GM21390 (cell line): ENCODE measurements around the gene NHLRC4.

Source experiments
- ATAC-seq: cut with Tn5 transposase; IDR thresholded peaks from one replicate; pipeline ENCODE4 v1.9.1; 2021; ENCODE audit not compliant: unreplicated experiment

Gene NHLRC4

DNA sequence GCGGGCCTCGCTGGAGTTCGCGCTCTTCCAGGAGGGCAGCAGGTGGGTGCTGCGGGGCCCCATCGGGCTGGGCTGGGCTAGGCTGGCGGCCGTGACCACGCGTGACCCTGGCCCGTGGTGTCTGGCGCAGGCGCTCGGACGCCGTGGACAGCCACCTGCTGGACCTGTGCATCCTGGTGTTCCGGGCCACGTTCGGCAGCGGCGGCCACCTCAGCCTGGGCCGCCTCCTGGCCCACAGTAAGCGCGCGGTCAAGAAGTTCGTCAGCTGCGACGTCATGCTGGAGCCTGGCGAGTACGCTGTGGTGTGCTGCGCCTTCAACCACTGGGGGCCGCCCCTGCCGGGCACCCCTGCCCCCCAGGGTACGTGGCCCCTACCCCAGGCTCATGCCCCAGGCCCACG, 14.6 kb upstream of the NHLRC4 start:
- no peak for ATAC-seq

DNA sequence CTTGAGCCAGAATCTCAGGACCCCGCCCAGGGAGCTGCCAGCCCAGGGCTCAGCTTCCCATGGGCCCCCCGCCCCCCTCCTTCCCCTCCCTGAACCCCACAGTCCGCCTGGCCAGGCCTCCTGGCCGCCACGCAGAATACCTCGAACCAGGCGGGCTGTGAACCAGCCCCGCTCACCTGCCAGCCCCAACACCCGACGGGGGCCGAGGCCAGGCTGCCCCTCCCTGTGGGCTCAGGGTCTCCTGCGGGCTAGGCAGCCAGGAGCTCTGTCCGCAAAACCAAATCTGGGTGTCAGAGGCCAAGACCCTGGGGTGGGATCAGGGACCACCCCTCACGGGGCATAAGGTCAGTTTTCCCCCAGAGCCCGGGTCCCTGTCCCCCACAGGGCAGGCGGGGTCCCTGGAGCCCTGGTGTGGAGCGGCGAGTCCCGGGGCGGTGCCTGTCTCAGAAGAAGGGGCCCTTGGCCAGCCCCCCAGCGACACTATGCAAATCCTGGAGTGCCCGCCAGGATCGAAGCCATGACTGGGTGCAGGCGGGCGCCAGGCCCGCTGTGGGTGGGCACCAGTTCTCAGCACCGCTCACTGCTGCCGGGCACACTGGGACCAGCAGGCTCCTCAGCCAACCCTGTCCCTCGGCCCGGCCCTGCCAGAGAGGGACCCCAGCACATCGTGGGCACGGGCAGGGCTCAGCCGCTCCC, 13.1 kb upstream of the NHLRC4 start:
- no peak for ATAC-seq

DNA sequence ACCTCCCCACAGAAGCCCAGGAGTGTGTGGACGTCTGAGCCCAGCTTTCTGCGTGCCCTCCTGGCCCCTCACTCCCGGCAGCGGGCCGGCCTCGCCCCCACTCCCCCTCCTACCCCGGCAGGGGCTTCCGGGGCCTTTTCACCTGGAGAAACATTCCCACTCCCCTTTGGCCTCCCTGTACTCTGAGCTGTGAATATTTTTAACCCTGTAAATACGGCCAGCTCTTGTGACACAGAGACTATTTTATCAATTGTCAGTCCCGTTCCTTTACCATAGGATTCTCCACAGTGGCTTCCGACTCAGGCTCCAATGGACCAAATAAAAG, 12.5 kb upstream of the NHLRC4 start:
- no peak for ATAC-seq

DNA sequence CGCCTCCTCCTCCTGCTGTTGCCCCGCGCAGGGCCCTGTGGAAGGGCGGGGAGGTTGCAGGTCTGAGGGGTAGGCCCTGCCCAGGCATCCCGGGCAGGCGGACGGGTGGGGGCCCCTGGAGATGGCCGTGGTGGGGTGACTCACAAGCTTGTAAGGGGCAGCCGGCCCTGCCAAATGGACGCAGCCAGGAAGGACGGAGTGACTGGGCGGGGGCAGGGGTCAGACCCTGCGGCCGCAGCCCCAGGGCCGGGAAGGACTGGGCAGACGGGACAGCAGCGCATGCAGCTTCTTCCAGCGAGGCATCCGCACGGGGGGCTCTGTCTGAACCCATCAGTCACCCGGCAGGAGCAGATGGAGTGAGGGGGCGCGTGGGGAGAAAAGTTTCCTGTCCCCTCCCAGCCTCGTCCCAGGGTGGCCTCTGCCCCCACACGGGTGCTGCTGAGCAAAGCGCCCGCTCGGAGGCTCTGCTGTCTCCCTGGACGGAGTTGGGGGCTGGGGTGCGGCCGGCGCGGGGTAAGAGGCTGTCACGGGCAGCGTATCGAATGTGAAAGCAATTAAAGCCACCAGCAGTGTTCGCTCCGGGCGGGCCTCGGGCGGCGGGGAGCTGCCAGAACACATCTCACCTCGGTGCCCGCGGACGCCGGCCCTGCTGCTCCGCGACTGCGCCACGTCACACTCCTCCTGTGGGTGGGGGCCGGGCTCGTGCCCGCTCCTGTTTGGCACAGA, 12.0 kb upstream of the NHLRC4 start:
- ATAC-seq = no peak

DNA sequence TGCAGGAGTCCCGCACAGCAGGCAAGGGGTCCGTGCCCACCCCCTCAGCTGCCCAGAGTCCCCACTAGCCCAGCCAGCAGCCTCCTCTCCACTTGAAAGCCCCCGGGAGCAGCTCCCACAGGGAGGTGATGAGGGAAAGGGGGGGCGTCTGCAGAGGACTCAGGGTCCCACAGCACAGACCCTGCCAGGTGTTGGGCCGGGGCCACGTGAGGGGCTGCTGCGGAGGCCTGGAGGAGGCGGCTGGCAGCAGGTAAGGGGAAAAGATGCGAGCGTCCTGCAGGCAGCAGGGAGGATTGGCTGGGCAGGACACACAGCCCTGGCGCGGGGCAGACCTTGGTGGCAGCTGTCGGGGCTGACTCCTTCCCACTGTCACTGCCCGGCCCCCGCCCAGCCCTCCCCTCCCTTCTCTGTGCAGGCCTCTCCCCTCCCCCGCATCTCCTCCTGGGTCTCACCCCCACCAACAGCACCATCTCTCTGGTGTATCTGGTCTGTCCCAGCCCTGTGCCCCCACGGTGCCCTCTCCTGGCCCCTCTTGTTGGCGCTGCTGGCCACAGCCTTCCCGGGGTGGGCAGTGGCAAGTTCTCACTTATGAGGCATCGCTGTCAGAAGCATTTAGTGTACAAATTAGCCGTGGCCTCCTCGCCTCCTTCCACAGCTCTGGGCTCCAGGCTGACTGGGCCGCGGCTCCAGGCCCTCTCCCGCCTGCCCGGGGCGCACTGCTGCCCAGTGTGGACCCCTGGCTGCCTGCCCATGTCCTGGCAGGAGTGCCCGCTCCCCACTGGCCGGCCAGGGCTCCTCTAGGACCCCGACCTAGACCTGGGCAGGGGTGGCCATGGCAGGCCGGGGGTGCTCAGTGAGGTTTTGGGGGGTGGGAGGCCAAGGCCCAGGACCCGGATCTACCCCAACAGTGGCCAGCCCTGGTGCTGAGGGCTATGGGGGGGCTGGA, 11.0 kb upstream of the NHLRC4 start:
- no peak for ATAC-seq

DNA sequence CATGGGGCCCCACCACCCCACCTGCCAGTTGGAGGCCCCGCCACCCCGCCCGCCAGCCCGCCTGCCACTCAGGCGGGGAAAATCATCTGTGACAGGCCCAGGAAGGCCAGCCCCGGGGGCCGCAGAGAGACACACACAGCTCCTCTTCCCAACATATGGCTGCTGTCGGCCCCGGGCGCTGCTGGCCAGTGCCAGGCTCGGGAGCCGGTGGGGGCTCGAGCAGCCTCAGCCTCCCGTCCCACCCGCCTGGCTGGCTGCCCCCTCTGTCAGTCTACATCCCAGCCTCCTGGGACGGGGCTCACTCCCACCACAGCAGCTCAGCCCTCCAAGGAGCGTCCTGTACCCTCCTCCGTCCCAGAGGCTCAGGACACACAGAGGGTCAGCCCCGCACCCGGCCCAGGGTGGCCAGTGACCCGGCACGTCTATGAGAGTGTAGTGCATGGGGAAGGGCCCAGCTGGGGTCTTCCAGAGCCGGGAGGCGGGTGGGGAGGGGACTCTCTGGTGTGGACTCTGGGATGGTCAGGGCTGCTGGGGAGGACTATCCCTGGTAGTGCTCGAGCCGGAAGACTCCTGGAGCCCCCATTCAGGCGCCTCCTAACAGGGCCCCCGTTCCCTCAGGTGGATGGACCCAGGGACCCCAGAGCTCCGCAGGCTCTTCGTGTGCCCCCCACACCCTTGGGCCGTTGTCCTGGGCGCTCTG, 10.2 kb upstream of the NHLRC4 start:
- ATAC-seq = no peak

DNA sequence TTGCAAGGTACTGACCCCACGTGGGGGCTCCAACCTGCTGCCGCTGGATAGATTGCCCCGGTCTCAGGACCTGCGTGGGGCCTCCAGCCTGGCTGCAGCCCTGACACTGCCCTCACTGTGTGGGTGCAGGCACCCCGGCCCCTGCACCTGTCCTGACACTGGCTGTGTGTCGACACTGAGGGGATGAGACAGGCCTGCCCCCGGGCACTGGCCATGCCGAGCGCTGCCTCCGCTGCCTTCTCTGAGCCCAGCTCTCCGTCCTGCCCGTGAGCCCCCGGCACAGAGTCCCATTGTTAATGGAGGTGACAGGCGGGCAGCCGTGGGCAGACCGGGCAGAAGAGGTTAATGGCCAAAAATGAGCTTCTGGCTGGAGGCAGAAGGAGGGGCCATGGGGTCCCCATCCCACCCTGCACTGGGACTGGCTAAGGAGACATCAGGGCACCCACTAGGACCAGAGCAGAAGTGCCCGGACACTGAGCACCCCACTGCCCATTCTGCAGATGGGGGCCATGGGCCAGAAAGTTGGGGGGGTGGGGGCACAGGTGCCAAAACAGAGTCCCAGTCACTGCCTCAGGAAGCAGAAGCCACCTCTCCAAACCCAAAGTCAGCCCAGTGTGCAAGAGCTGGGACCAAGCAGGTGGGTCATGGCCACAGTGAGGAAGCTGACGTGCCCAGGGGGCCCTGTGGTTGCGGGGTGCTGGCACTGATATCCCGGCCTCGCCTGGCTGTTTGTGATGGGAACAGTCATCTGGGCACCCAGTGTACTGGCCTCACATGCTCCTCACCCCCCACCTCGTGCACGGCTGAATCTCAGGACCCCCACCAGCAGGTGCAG, 9.1 kb upstream of the NHLRC4 start:
- ATAC-seq = no peak

DNA sequence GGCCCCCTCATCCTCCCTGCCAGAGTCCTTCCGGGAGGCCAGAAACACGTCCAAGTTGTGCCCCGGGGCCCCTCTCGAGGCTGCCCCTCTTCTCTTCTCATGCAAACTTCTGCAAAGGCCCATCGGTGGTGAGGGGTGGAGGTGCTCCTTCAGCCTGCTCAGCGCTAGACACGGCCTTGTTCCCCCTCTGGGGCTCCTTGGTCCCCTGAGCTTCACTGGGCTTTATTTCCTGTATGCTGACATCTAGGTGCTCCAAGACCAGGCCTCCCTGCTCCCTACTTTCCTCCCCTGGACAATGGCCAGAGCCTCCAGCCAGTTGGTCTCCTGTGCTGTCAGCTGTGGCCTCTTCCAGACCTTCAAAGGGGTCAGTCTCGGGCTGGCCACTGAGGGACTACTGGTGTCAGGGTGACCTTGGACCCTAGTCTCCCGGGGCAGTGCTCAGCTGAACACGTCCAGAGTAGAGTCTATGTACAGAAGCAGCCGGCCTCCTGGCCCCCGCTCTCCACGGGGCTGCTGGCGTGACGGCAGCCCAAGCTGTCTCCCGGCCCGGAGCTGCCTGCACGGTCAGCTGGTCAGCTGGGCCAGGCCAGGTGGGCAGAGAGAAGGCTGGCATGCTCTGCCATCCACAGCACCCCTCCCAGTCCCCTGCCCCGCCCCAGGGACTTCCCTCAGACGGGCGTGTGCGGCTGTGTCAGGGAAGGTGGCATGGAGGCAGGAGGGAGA, 8.3 kb upstream of the NHLRC4 start:
- no peak for ATAC-seq

DNA sequence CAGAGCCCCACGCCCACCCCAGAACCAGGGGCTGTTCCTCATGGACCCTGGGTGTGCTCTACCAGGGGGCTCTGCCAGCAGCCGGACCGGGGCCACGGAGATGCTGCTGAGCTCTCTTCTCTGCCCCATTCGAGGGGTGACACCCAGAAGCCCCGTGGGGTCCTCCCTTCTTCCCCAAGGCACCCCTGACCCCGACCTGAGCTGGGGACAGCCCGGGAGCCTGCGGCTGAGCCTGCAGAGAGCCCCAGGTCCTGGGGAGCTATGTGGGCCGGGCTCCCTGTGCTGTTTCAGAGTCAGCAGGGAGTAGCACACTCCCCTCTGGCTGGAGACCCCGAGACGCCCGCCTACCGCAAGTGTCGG, 7.8 kb upstream of the NHLRC4 start:
- ATAC-seq = no peak

DNA sequence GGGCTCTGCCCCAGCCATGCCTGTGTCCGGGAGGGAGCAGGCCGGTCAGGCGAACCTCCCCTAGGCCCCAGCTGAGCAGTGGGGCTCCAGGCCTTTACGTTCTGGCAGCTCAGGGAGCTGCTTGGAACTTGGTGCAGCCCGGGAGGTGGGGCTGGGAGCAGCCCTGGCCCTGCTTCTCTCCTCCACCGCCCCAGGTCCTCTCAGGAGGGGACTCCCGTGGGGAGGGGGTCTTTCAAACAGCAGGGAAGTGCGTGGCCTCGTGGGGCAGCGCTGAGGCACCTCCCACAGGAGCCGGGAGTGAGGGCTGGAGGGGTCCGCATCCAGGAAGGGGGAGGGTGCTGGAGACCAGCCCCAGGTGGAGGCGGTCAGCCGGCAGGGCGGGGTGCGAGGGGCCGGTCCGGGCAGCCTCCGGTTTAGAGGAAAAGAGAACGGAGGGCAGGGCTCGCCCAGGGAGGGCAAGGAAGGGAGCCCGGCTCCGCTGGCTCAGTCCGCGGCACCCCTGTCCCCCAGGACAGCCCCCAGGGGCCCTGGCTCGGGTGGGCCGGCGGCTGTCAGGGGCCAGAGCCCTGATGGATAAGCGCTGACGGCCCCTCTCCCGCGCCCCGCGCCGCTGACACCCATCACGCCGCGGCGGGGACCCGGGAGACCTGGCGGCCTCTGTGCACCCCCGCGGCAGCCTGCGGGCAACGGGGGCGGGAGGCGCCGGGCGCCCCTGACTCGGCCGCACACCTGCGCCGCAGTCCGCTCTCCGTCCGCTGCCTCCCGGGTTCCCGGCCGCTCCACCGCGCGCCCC, 7.2 kb upstream of the NHLRC4 start:
- ATAC-seq = no peak

DNA sequence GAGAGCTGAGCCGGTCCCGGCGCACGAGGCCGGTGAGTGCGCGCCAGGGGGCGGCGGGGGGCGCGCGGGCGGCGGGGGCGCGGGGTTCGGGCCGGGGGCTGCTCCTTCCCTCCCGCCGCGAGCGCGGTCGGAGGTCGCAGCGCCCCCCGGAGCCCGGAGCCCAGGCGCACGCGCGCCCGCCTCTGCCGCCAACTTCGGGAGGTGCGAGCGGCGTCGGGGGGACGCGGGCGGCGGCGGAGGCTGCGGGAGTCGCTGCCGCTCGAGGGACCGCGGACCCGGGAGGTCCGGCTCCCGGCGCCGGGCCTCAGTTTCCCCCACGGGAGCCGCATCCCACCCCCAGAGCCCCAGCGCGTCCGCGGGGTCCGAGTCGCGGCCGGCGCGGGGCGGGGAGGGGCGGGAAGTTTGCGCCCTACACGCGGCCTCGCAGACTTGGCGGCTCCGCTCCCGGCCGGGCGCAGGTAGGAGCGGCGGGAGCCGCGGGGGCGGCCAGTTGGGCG, 6.6 kb upstream of the NHLRC4 start, which contains the start of gene PRR35:
TSS of gene PRR35 (plus strand) at position 191 of the 497 bp plus-strand sequence. CDS start 2,901 bp downstream, outside the sequence.
- no peak for ATAC-seq

DNA sequence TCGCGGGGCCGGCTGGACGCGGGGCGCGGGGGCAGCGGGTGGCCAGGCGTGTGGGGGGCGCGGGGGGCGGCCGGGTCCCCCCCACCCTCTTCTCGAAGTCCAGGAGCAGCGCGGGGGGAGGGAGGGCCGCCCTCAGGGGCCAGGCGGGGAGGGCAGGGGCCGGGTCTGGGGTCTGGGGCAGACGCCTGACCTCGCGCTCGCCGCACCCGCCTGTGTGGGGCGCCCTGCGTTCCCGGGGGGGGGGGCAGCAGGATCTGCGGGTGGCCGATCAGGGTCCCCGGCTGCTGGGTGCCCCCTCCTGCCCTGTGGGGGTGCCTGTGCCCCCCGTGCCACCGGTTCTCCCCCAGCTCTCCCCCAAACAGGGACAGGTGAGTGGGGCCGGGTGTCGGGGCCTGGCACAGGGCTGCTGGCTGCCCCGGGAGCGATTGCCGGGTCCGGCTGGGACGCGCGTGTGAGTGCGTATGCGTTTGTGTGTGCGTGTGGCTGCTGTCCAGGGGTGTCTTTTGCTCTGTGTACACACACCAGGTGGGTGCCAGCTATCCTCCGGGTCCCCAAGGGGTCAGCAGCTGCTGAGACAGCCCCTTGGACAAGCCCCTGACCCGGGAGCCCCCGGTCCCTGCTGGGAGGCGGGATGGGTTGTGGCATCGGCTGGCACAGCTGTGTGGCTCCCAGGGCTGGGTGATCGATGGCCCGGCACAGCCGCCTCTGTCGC, 5.9 kb upstream of the NHLRC4 start:
- ATAC-seq = no peak

DNA sequence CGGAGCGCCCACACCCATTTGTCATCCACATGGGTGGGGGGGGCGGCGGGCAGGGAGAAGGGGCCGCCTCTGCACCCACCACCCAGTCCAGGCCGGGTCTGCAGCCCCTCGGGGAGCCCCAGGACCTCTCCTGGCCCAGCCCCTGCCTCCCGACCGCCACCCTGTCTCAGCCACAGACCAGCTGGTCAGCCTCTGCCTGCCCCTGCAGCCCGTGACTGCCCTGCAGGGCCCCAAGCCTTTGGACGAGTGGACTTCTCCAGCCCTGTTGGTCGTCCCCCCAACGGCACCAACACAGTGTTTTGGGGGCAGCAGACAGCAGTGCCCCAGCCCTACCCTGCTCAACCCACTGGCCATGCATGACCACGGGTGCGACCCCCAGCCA, 5.4 kb upstream of the NHLRC4 start:
- ATAC-seq = no peak

DNA sequence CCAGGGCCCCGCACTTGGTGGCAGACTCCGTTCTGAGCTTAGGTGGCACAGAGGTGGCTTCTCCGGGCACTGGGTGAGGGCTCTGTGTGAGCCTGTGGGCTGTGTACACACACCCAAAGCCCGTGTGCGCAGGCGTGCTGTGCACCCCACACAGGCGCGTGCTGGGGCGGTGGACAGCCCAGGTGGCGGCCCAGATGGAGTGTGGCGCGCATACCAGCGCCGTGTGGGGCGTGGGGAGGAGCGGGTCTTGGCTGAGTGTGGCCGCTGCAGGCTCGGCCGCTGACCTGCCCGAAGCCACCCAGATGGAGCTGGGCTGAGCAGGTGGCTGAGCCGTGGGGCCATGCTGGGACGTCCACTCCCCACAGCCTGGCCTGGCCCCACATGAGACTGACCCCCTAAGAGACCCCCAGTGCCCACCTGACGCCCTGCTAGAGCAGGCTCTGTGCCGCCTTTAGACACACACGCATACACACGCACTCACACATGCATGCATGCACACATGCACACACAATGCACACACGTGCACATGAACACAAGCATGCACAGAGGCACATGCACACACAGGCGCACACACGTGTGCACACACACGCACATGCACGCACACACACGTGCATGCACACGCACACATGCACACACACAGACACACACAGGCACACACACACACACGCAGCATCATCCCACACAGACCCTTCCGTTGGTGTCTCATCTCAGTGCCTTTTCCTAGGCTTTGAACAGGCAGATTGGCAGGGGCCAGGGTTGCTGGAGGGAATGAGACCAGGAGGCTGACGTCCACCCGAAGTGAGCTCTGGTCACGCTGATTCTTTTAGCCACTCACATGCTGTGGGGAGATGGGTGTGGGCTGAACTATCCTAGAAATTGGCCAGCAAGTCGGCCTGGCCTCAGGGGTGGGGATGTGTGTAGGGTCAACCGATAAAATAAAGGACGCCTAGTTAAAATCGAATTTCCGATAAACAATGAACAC, 4.6 kb upstream of the NHLRC4 start:
- ATAC-seq = no peak

DNA sequence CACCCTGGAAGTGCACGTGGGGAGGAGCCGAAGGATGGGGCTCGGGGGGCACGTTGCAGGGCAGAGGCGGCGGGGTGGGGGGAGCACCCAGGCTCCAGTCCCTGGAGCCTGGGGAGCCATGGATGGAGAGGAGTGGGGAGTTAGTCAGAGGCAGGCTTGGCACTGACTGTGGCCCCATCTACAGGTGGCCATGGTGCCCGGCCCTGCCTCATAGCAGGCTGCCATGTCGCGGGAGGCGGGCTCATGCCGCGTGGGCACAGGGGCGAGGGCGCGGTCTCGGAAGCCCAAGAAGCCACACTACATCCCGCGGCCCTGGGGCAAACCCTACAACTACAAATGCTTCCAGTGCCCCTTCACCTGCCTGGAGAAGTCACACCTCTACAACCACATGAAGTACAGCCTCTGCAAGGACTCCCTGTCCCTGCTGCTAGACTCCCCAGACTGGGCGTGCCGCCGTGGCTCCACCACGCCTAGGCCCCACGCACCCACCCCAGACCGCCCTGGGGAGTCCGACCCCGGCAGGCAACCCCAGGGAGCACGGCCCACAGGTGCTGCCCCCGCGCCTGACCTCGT, 3.6 kb upstream of the NHLRC4 start:
- no peak for ATAC-seq

DNA sequence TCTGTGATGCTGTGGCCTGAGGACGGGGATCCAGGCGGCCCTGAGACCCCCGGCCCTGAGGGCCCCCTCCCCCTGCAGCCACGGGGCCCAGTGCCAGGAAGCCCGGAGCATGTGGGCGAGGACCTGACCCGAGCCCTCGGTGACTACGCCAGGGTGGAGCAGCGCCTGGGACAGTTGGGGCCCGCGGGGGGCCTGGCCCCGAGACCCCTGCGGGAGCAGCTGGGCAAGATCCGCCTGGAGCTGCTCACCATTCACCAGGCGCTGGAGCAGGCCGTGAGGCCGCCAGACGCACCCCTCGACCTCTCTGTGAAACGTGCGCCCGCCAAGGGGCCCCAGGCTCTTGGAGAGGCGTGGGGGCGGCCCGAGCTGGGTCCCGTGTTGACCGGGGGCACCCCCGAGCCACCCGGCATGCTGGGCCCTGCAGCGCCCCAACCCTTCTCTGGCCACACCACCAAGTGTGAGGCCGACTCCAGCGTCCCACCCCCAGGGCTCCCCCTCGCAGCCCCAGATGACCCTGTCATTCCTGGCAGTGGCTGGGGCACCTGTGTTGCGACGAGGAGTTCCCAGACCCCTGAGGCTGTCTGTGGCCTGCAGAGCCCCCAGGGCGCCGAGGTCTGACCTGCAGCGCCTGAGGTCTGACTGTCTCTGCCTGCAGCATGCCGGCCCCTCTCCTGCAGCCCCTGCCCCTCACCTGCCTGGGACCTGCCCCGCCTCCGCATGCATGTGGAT, 2.0 kb upstream of the NHLRC4 start:
- no peak for ATAC-seq
